Right ventricle myocardium superior (tissue), 1 donor: ENCODE data around the gene ASTN2. TPM values are rescaled to one million over a fixed set of nuclear protein-coding genes. Genes with fewer than 3 reads are reported as not detected.
"Not testable (repeated sequence)": the region's sequence is repeated elsewhere in the genome, so short reads cannot be mapped to it uniquely, and the experiment has no call there.

ENCODE experiments used
- ATAC-seq: fragments of 200-7000 bp; cut with Tn5 transposase; one replicate; pipeline ENCODE4 v1.9.1; 2020; ENCODE audit warnings: mild to moderate bottlenecking; ENCODE audit not compliant: poor library complexity
- DNase-seq: peaks from one replicate; pipeline ENCODE4 v3.0.0-alpha.2; 2020
- intact Hi-C: fragments of 100-400 bp; cut with DNase I; formaldehyde crosslinking; loops from one replicate; pipeline ENCODE4 v1.11.2; 2022
- total RNA-seq: library from RNA; stranded (reverse); fragmentation: NEBNext Ultra II Directional; extraction: Animal tissue kit (Norgen Biotek cat#: 25700); gene quantifications from one replicate; pipeline ENCODE4 v1.2.1, GENCODE V29; 2021
- donor health status: DM: no; HTN: yes; CAD: no; lungs with severe emphysema.

The ASTN2 gene
- total RNA-seq, 1 donor from 2014 or later: 6.4 TPM

- ATAC-seq (no peak), DNase-seq (no peak)
- intact Hi-C loops: no loop called here
Observed at GRCh38 chr9:117076571-117077290, 338.1 kb downstream of the ASTN2 start.

GRCh38 chr9:117075636-117076035 is 339.2 kb downstream of the ASTN2 start:
- no peak for ATAC-seq
- intact Hi-C loops: no loop called here
- no peak for DNase-seq

- no peak for DNase-seq
- intact Hi-C loops: no loop called here
- no peak for ATAC-seq
Observed at GRCh38 chr9:117074784-117075520, 339.9 kb downstream of the ASTN2 start.

GRCh38 chr9:117074342-117074662 is 340.6 kb downstream of the ASTN2 start:
- ATAC-seq (no peak), DNase-seq (no peak)
- intact Hi-C loops: no loop called here

GRCh38 chr9:117073539-117074341 is 341.1 kb downstream of the ASTN2 start:
- no peak for DNase-seq
- intact Hi-C loops: no loop called here
- no peak for ATAC-seq

GRCh38 chr9:117073071-117073470 is 341.8 kb downstream of the ASTN2 start:
- ATAC-seq (no peak), DNase-seq (no peak)
- intact Hi-C loops: no loop called here

- DNase-seq (no peak), ATAC-seq (no peak)
- intact Hi-C loops: no loop called here
Observed at GRCh38 chr9:117072216-117072615, 342.6 kb downstream of the ASTN2 start.

GRCh38 chr9:117071673-117072207 is 343.1 kb downstream of the ASTN2 start:
- intact Hi-C loops, ATAC-seq, DNase-seq: not testable (repeated sequence)

- intact Hi-C loops: no loop called here
- DNase-seq: no peak
- ATAC-seq: peak; percentile 52
Observed at GRCh38 chr9:117063721-117064471, 351.0 kb downstream of the ASTN2 start.

GRCh38 chr9:117060963-117061362 is 353.9 kb downstream of the ASTN2 start:
- DNase-seq (no peak), ATAC-seq (no peak)
- intact Hi-C loops: no loop called here

- no peak for ATAC-seq
Observed at GRCh38 chr9:117050007-117050406, 364.9 kb downstream of the ASTN2 start.

GRCh38 chr9:117046666-117047327 is 368.1 kb downstream of the ASTN2 start:
- ATAC-seq: no peak
- intact Hi-C loops: no loop called here
- no peak for DNase-seq

More at GRCh38 chr9:117050007-117050406, 364.9 kb downstream of the ASTN2 start:
- no peak for DNase-seq
- intact Hi-C loops: no loop called here

GRCh38 chr9:117044241-117044640 is 370.6 kb downstream of the ASTN2 start:
- no peak for DNase-seq
- no peak for ATAC-seq
- intact Hi-C loops: no loop called here

- ATAC-seq (no peak), DNase-seq (no peak)
- intact Hi-C loops: no loop called here
Observed at GRCh38 chr9:117043159-117043558, 371.7 kb downstream of the ASTN2 start.

- ATAC-seq (no peak), DNase-seq (no peak)
- intact Hi-C loops: no loop called here
Observed at GRCh38 chr9:117035546-117035945, 379.3 kb downstream of the ASTN2 start.

- DNase-seq (no peak), ATAC-seq (no peak)
- intact Hi-C loops: no loop called here
Observed at GRCh38 chr9:117034866-117035265, 380.0 kb downstream of the ASTN2 start.

- intact Hi-C loops: no loop called here
- no peak for DNase-seq
- ATAC-seq: peak; percentile 20
Observed at GRCh38 chr9:117030254-117030768, 384.5 kb downstream of the ASTN2 start.

- DNase-seq (no peak), ATAC-seq (no peak)
- intact Hi-C loops: no loop called here
Observed at GRCh38 chr9:117029341-117029740, 385.5 kb downstream of the ASTN2 start.
